GM21723 (cell line): ENCODE data around the gene C22orf39.

Experiments
- ATAC-seq: cut with Tn5 transposase; IDR thresholded peaks from one replicate; pipeline ENCODE4 v1.9.1; 2021; ENCODE audit warnings: mild to moderate bottlenecking, moderate library complexity; ENCODE audit not compliant: unreplicated experiment

C22orf39 gene

GRCh38 chr22:19431649-19432132, 15.8 kb downstream of the C22orf39 start, which contains the start of gene HIRA:
TSS of gene HIRA (minus strand) at chr22:19431733. CDS start at chr22:19431476, 257 bp downstream.
- peak; percentile 49 for ATAC-seq

- peak; percentile 2 for ATAC-seq
These were observed 16.5 kb downstream of the C22orf39 start for GRCh38 chr22:19430890-19431541.

GRCh38 chr22:19429950-19430889, 17.3 kb downstream of the C22orf39 start:
- no peak for ATAC-seq

GRCh38 chr22:19424186-19424500, 23.4 kb downstream of the C22orf39 start:
- no peak for ATAC-seq

- no peak for ATAC-seq
These were observed 24.8 kb downstream of the C22orf39 start for GRCh38 chr22:19422440-19423301.

GRCh38 chr22:19420321-19420720, 27.2 kb downstream of the C22orf39 start:
- no peak for ATAC-seq

- ATAC-seq = no peak
These were observed 27.9 kb downstream of the C22orf39 start for GRCh38 chr22:19419464-19420178.

GRCh38 chr22:19419086-19419463, 28.4 kb downstream of the C22orf39 start:
- ATAC-seq = no peak

- no peak for ATAC-seq
These were observed 34.6 kb downstream of the C22orf39 start for GRCh38 chr22:19412923-19413322.

- no peak for ATAC-seq
These were observed 35.0 kb downstream of the C22orf39 start for GRCh38 chr22:19412478-19412877.

GRCh38 chr22:19411690-19412045, 35.8 kb downstream of the C22orf39 start:
- no peak for ATAC-seq

- ATAC-seq = no peak
These were observed 36.4 kb downstream of the C22orf39 start for GRCh38 chr22:19410941-19411689.

- no peak for ATAC-seq
These were observed 39.6 kb downstream of the C22orf39 start for GRCh38 chr22:19407649-19408606.

GRCh38 chr22:19406846-19407245, 40.7 kb downstream of the C22orf39 start:
- ATAC-seq = no peak

GRCh38 chr22:19406281-19406811, 41.2 kb downstream of the C22orf39 start:
- ATAC-seq = no peak

- no peak for ATAC-seq
These were observed 41.9 kb downstream of the C22orf39 start for GRCh38 chr22:19405652-19406051.

GRCh38 chr22:19405133-19405532, 42.4 kb downstream of the C22orf39 start:
- no peak for ATAC-seq

- ATAC-seq = no peak
These were observed 42.8 kb downstream of the C22orf39 start for GRCh38 chr22:19404676-19405075.
